Measurements from ENCODE around the gene SUGCT.
A peak's percentile ranks its signal among the peaks of the same experiment; 100 is the strongest.
"Not testable (repeated sequence)": the region's sequence is repeated elsewhere in the genome, so short reads cannot be mapped to it uniquely, and the experiment has no call there.

The SUGCT gene

DNA sequence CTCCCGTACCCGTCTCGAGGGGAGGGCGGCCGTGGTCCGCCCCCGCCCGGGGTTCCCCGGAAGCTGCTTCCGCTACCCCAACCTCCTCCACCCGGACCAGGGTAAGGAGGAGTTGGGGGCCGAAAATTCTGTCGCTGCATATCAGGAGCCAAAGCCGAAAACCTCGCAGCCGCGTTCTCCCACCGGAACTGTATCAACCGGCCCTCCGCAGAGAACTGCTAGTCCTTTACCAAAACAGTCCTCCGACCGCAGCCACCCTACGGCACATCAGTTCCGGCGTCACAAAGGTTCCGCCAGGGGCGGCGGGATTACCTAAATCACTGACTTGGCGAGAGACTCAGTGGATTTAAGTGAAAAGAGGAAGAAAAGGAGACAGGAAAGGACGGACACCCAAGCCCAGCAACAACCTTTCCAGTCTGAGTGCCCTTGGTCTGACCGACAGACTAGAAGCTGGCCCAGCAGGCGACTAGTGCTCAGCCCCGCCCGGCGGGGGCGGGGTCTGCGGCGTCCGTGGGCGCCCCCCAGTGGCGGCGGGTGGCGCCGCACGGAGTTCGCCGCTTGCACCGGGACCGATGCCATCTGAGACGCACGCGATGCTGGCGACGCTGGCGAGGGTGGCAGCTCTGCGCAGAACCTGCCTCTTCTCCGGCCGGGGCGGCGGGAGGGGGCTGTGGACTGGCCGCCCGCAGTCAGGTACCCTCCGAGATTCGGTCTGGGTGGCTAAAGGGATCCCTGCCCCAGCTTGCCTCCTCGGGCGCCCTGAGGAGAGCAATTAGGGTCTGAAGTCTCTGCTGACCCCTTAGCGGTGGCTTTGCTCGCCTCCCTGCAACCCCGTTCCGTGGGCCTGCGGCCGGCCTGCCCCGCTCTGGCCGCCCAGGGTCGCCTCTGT is at the start of gene SUGCT, which contains the start of gene MPLKIP:
Gene SUGCT (plus strand): TSS at position 578 of the 889 bp plus-strand sequence.
Gene MPLKIP (minus strand): TSS at position 195 of the 889 bp plus-strand sequence. CDS start 55 bp downstream, at position 140.
- peak; percentile 82 for DNase-seq (ENCODE audit: low spot score)
- H3K27me3 Mint-ChIP-seq (ENCODE audit: low read depth) = peaks cover 6% of the 10 kb centered on the region
- peak within 1 kb of the TSS; percentile 91 for H3K27ac Mint-ChIP-seq
- H3K36me3 Mint-ChIP-seq (ENCODE audit: low read depth) = peaks cover 4% of the 10 kb centered on the region
- H3K4me3 Mint-ChIP-seq = peak within 1 kb of the TSS; percentile 93
- H3K9me3 Mint-ChIP-seq = no peaks in the 10 kb centered on the region
- peaks cover 14% of the 10 kb centered on the region for H3K4me1 Mint-ChIP-seq (ENCODE audit: low read depth)

DNA sequence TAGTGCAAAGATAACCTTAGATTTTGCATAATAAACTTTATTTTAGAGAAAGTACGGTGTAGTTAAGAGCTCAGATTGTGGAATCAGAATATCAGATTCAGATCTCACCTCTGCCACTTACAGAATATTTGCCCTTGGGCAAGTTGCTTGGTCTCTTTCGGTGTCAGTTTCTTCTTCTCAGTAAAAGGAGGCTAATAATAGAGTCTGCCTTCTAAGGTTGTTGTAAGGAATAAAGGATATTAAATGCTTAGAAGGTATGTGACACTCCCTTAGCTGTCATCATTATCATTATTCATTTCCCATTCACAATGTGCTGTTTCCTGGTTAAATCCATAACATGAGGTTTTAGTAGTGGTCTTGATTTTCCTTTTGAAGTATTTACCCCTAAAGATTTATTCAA is 42.6 kb upstream of the SUGCT start:
- H3K4me1 Mint-ChIP-seq (ENCODE audit: low read depth) = no peaks in the 10 kb centered on the region
- no peak overlapping the region for H3K4me3 Mint-ChIP-seq
- no peaks in the 10 kb centered on the region for H3K9me3 Mint-ChIP-seq
- H3K27ac Mint-ChIP-seq = no peak overlapping the region
- no peaks in the 10 kb centered on the region for H3K27me3 Mint-ChIP-seq (ENCODE audit: low read depth)
- peaks cover 49% of the 10 kb centered on the region for H3K36me3 Mint-ChIP-seq (ENCODE audit: low read depth)
- no peak for DNase-seq (ENCODE audit: low spot score)

GRCh38 chr7:40093631-40094350 is 41.0 kb upstream of the SUGCT start:
- no peak overlapping the region for H3K4me3 Mint-ChIP-seq
- DNase-seq (ENCODE audit: low spot score) = no peak
- no peaks in the 10 kb centered on the region for H3K9me3 Mint-ChIP-seq
- peaks cover 39% of the 10 kb centered on the region for H3K36me3 Mint-ChIP-seq (ENCODE audit: low read depth)
- H3K27me3 Mint-ChIP-seq (ENCODE audit: low read depth) = no peaks in the 10 kb centered on the region
- no peak overlapping the region for H3K27ac Mint-ChIP-seq
- H3K4me1 Mint-ChIP-seq (ENCODE audit: low read depth) = no peaks in the 10 kb centered on the region

DNA sequence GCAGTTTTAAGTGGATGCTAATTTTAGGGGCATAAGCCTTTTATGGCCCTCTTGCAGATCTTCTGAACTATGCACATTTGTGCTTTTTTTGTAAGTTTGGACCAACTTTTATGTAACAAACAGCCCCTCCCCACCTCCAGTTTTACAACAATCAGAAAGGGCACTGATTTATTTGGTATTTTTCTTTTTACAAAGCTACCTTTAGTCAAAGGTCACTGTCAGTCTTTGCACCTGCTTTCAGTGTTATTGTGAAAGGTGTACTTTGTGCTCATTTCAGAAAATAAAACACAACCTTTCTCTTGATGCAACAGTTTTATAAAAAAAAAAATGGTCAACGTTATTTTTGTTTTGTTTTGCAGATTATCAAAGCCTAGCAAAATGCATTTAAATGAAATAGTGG is 39.6 kb upstream of the SUGCT start:
- Mint-ChIP-seq H3K4me3 (no peak overlapping the region), H3K27me3 (ENCODE audit: low read depth) (no peaks in the 10 kb centered on the region), H3K4me1 (ENCODE audit: low read depth) (no peaks in the 10 kb centered on the region), H3K27ac (no peak overlapping the region), H3K9me3 (no peaks in the 10 kb centered on the region), H3K36me3 (ENCODE audit: low read depth) (peaks cover 32% of the 10 kb centered on the region)
- no peak for DNase-seq (ENCODE audit: low spot score)

DNA sequence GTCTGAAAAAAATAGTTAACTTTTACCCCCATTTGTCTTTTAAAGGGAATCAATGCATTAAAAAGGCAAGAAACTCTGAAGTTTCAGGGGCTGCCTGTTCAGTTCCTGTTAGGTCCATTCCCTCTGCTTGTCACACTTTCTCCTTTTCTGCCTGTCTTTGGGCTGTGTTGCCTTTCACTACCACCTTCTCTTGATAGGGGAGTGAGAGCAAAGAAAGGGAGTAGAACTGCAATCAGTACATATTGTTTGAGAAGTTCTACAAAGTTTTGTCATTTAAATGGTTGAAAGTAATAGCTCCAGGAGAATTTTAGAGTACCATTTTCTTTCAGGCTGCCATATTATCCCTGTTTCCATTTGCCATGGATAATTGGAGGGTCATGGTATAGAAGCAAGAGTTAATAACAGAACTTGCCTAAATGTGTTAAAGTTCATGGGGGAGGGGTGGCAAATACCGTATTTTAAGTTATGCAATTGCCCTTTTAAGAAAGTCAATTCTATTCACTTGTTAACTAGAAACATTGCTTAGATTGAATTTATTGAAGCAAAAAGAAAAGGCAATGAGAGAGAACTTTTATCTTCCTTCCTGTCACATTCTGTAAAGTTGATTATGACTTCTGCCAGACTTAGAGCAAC is 39.0 kb upstream of the SUGCT start:
- H3K4me3 Mint-ChIP-seq = no peak overlapping the region
- H3K27me3 Mint-ChIP-seq (ENCODE audit: low read depth) = no peaks in the 10 kb centered on the region
- peaks cover 31% of the 10 kb centered on the region for H3K36me3 Mint-ChIP-seq (ENCODE audit: low read depth)
- H3K27ac Mint-ChIP-seq = no peak overlapping the region
- DNase-seq (ENCODE audit: low spot score) = no peak
- H3K4me1 Mint-ChIP-seq (ENCODE audit: low read depth) = no peaks in the 10 kb centered on the region
- H3K9me3 Mint-ChIP-seq = no peaks in the 10 kb centered on the region

DNA sequence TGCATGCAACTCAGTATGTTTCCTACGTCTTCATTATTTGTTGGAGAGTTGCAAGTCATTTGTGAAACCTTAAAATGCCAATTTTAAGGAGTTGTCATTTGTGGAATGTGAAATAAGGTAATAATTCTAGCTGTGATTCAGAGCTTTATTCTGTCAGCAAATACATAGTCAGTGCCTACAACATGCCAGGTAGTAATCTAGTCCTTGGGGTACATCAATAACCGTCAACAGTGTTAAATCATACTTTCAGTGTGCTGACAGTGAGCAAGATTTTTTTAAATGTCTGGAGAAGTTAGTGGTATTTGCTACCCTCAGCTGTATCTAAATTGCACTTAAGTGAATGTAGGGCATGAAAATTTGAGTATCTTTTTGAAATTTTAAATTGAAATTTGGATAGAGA is 37.1 kb upstream of the SUGCT start:
- Mint-ChIP-seq H3K27me3 (ENCODE audit: low read depth) (no peaks in the 10 kb centered on the region), H3K4me1 (ENCODE audit: low read depth) (no peaks in the 10 kb centered on the region), H3K9me3 (no peaks in the 10 kb centered on the region), H3K27ac (no peak overlapping the region), H3K4me3 (no peak overlapping the region), H3K36me3 (ENCODE audit: low read depth) (peaks cover 26% of the 10 kb centered on the region)
- no peak for DNase-seq (ENCODE audit: low spot score)

- no peak overlapping the region for H3K4me3 Mint-ChIP-seq
- no peaks in the 10 kb centered on the region for H3K27me3 Mint-ChIP-seq (ENCODE audit: low read depth)
- H3K4me1 Mint-ChIP-seq (ENCODE audit: low read depth) = no peaks in the 10 kb centered on the region
- no peaks in the 10 kb centered on the region for H3K9me3 Mint-ChIP-seq
- H3K36me3 Mint-ChIP-seq (ENCODE audit: low read depth) = peaks cover 20% of the 10 kb centered on the region
- DNase-seq (ENCODE audit: low spot score) = no peak
- H3K27ac Mint-ChIP-seq = no peak overlapping the region
Measured at GRCh38 chr7:40098810-40099209, 36.0 kb upstream of the SUGCT start.

DNA sequence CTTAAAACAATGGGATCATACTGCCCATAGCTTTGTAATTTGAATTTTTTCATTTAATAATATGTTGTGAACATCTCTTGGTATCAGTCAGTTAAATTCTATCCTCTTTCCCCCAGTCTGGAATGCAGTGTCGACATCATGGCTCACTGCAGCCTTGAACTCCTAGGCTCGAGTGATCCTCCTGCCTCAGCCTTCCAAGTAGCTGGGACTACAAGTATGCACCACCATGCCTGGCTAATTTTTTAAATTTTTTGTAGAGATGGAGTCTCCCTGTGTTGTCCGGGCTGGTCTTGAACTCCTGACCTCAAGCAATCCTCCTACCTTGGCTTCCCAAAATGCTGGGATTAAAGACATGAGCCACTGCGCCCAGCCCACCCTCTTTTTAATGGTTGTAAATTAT is 35.0 kb upstream of the SUGCT start:
- DNase-seq (ENCODE audit: low spot score) = no peak
- Mint-ChIP-seq H3K27ac (no peak overlapping the region), H3K27me3 (ENCODE audit: low read depth) (no peaks in the 10 kb centered on the region), H3K9me3 (no peaks in the 10 kb centered on the region), H3K36me3 (ENCODE audit: low read depth) (peaks cover 10% of the 10 kb centered on the region), H3K4me1 (ENCODE audit: low read depth) (no peaks in the 10 kb centered on the region), H3K4me3 (no peak overlapping the region)

DNA sequence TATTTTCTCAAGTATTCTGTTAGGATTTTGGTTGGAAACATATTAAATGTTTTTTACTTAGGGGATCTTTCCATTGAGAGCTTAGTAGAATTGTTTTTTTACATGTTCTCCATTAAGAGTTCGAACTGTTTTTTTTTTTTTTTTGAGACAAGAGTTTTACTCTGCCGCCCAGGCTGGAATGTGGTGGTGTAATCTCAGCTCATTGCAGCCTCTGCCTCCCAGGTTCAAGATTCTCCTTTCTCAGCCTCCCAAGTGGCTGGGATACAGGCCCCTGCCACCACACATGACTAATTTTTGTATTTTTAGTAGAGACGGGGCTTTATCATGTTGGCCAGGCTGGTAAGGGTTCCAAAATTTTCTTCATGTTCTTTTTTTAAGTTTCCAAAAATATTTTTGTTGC is 33.6 kb upstream of the SUGCT start:
- Mint-ChIP-seq H3K27ac (no peak overlapping the region), H3K27me3 (ENCODE audit: low read depth) (no peaks in the 10 kb centered on the region), H3K36me3 (ENCODE audit: low read depth) (peaks cover under 1% of the 10 kb centered on the region), H3K9me3 (no peaks in the 10 kb centered on the region), H3K4me1 (ENCODE audit: low read depth) (no peaks in the 10 kb centered on the region), H3K4me3 (no peak overlapping the region)
- no peak for DNase-seq (ENCODE audit: low spot score)

- no peak overlapping the region for H3K27ac Mint-ChIP-seq
Measured at GRCh38 chr7:40102897-40103296, 31.9 kb upstream of the SUGCT start.

GRCh38 chr7:40105879-40106473 is 28.8 kb upstream of the SUGCT start:
- no peak for DNase-seq (ENCODE audit: low spot score)
- no peaks in the 10 kb centered on the region for H3K27me3 Mint-ChIP-seq (ENCODE audit: low read depth)
- no peaks in the 10 kb centered on the region for H3K36me3 Mint-ChIP-seq (ENCODE audit: low read depth)
- H3K4me1 Mint-ChIP-seq (ENCODE audit: low read depth) = no peaks in the 10 kb centered on the region
- H3K9me3 Mint-ChIP-seq = no peaks in the 10 kb centered on the region
- no peak overlapping the region for H3K27ac Mint-ChIP-seq
- H3K4me3 Mint-ChIP-seq = no peak overlapping the region

More at GRCh38 chr7:40102897-40103296, 31.9 kb upstream of the SUGCT start:
- H3K27me3 Mint-ChIP-seq (ENCODE audit: low read depth) = no peaks in the 10 kb centered on the region
- H3K4me3 Mint-ChIP-seq = no peak overlapping the region
- H3K4me1 Mint-ChIP-seq (ENCODE audit: low read depth) = no peaks in the 10 kb centered on the region
- no peaks in the 10 kb centered on the region for H3K36me3 Mint-ChIP-seq (ENCODE audit: low read depth)
- no peak for DNase-seq (ENCODE audit: low spot score)
- no peaks in the 10 kb centered on the region for H3K9me3 Mint-ChIP-seq

- Mint-ChIP-seq H3K27me3 (ENCODE audit: low read depth) (no peaks in the 10 kb centered on the region), H3K27ac (no peak overlapping the region), H3K4me1 (ENCODE audit: low read depth) (no peaks in the 10 kb centered on the region), H3K36me3 (ENCODE audit: low read depth) (no peaks in the 10 kb centered on the region), H3K9me3 (no peaks in the 10 kb centered on the region), H3K4me3 (no peak overlapping the region)
- no peak for DNase-seq (ENCODE audit: low spot score)
Measured at GRCh38 chr7:40115936-40116335, 18.9 kb upstream of the SUGCT start.

DNA sequence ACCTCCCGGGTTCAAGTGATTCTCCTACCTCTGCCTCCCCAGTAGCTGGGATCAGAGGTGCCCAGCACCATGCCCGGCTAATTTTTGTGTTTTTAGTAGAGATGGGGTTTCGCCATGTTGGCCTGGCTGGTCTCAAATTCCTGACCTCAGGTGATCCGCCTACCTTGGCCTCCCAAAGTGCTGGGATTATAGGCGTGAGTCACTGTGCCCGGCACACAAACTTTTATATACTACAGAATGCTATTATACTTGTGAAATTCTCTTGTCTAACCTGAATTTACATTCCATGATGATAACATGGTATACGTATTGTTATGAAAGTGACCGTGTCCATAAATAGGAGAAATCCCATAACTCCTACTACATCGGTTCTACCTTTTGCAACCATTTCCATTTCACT is 17.6 kb upstream of the SUGCT start:
- H3K4me1 Mint-ChIP-seq (ENCODE audit: low read depth); H3K36me3 Mint-ChIP-seq (ENCODE audit: low read depth); H3K4me3 Mint-ChIP-seq; H3K9me3 Mint-ChIP-seq; H3K27me3 Mint-ChIP-seq (ENCODE audit: low read depth); DNase-seq (ENCODE audit: low spot score); H3K27ac Mint-ChIP-seq: not testable (repeated sequence)

DNA sequence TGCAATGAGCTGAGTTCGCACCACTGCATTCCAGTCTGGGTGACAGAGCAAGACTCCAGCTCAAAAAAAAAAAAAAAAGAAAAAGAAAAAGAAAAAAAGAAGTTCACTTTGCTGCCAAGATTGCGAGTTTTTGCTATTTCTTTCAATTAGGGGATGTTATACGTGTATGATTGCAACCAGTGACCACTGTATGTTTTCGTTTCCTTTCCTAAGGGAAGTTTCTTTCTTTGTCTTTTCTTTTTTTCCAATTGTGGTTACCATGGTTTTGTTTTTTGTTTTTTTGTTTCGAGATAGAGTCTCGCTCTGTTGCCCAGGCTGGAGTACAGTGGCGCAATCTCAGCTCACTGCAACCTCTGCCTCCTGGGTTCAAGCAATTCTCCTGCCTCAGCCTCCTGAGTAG is 16.6 kb upstream of the SUGCT start:
- H3K4me1 Mint-ChIP-seq (ENCODE audit: low read depth); H3K27me3 Mint-ChIP-seq (ENCODE audit: low read depth); H3K27ac Mint-ChIP-seq; H3K9me3 Mint-ChIP-seq; H3K4me3 Mint-ChIP-seq; H3K36me3 Mint-ChIP-seq (ENCODE audit: low read depth); DNase-seq (ENCODE audit: low spot score): not testable (repeated sequence)

All from T-helper 2 cell treated with Interferon-gamma antibody and Interleukin-4, amounts not matched to agents 5 μg/mL and 100 μg/mL, for 36 hours (primary cell).